ENCODE data around the gene ABLIM1.

DNA sequence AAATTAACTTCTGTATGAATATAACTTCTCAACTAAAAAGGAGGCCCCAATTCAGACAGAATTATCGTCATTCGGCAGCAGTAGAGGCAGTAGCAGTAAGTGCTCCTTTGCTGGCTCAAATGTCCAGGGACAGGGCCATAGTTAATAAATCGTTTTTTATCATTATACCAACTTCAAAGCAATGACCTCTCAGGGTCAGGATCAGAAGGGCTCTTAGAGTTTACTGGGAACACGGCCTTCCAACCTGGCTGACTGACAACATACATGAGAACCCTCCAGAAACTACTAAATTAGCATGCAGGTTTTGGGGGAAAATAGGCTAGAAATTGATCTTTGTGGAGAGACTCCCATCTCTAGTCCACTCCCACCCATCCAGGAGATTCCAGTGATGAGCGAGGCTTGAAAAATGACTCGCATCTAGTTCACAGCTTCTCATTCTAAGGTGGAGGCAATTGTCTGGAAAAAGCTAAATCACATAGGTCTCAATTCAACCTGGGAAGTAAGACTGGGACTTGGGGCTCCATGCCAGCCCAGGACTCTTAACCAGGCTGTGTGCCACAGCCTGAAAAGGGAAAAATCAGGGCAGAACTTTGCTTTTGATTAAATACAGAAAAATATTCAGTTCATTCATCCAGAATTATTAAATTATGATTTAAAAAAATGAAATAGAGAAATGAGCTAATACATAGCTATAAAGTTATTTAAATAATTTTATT lies 84.6 kb downstream of the ABLIM1 start:
- TF ChIP-seq, protein P1, sequence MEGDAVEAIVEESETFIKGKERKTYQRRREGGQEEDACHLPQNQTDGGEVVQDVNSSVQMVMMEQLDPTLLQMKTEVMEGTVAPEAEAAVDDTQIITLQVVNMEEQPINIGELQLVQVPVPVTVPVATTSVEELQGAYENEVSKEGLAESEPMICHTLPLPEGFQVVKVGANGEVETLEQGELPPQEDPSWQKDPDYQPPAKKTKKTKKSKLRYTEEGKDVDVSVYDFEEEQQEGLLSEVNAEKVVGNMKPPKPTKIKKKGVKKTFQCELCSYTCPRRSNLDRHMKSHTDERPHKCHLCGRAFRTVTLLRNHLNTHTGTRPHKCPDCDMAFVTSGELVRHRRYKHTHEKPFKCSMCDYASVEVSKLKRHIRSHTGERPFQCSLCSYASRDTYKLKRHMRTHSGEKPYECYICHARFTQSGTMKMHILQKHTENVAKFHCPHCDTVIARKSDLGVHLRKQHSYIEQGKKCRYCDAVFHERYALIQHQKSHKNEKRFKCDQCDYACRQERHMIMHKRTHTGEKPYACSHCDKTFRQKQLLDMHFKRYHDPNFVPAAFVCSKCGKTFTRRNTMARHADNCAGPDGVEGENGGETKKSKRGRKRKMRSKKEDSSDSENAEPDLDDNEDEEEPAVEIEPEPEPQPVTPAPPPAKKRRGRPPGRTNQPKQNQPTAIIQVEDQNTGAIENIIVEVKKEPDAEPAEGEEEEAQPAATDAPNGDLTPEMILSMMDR (IDR thresholded peaks at IDR 0.05 in 4 of 5, conservative IDR thresholded peaks at IDR 0.05 in 1 of 5), result no peak
- TF ChIP-seq POLR2A (IDR thresholded peaks at IDR 0.05), result no peak
